Mesendoderm (in vitro differentiated cells): ENCODE measurements around the gene CDC42EP3.

Experiments
- DNase-seq: peaks from one replicate; pipeline ENCODE4 v3.0.0; 2013
- H2AK5ac ChIP-seq: 2 replicates; pipeline ENCODE4 v1.6.1; 2013; ENCODE audit warnings: low read length, inconsistent platforms
- H2BK120ac ChIP-seq: 2 replicates; pipeline ENCODE4 v1.6.1; 2013; ENCODE audit warnings: low read depth, mild to moderate bottlenecking, low read length, moderate library complexity, mixed read lengths
- H2BK15ac ChIP-seq: replicated peaks from 2 replicates; pipeline ENCODE4 v1.6.1; 2013; ENCODE audit warnings: low read depth, mild to moderate bottlenecking, moderate library complexity
- H2BK5ac ChIP-seq: 2 replicates; pipeline ENCODE4 v1.6.1; 2013; ENCODE audit warnings: low read length, inconsistent platforms
- H3K18ac ChIP-seq: 2 replicates; pipeline ENCODE4 v1.6.1; 2013; ENCODE audit warnings: mild to moderate bottlenecking, low read length, mixed read lengths
- H3K23ac ChIP-seq: one replicate; pipeline ENCODE4 v1.6.1; 2013; ENCODE audit warnings: low read length
- H3K27ac ChIP-seq: 2 replicates; pipeline ENCODE4 v1.5.1; 2013; ENCODE audit warnings: low read depth, mild to moderate bottlenecking, inconsistent platforms, low read length, moderate library complexity
- H3K27me3 ChIP-seq: 2 replicates; pipeline ENCODE4 v1.6.1; 2013; ENCODE audit warnings: low read length, control low read depth, mild to moderate bottlenecking, inconsistent platforms; ENCODE audit not compliant: insufficient read depth, poor library complexity
- H3K36me3 ChIP-seq: 2 replicates; pipeline ENCODE4 v1.6.1; 2013; ENCODE audit warnings: low read length, inconsistent platforms; ENCODE audit not compliant: control insufficient read depth, insufficient read depth
- H3K4ac ChIP-seq: one replicate; pipeline ENCODE4 v1.6.1; 2013; ENCODE audit warnings: low read depth, mild to moderate bottlenecking, low read length, moderate library complexity
- H3K4me1 ChIP-seq: 2 replicates; pipeline ENCODE4 v1.6.1; 2013; ENCODE audit warnings: low read depth, low read length, inconsistent platforms; ENCODE audit not compliant: control insufficient read depth
- H3K4me2 ChIP-seq: 2 replicates; pipeline ENCODE4 v1.6.1; 2013; ENCODE audit warnings: low read length
- H3K4me3 ChIP-seq: 2 replicates; pipeline ENCODE4 v1.5.1; 2013; ENCODE audit warnings: mild to moderate bottlenecking, low read length
- H3K56ac ChIP-seq: one replicate; pipeline ENCODE4 v1.6.1; 2013; ENCODE audit warnings: low read length
- H3K79me1 ChIP-seq: 2 replicates; pipeline ENCODE4 v1.6.1; 2013; ENCODE audit warnings: low read length, inconsistent platforms
- H3K79me2 ChIP-seq: 2 replicates; pipeline ENCODE4 v1.6.1; 2013; ENCODE audit warnings: mild to moderate bottlenecking, low read length; ENCODE audit not compliant: control insufficient read depth, insufficient read depth
- H3K9ac ChIP-seq: 2 replicates; pipeline ENCODE4 v1.6.1; 2013; ENCODE audit warnings: low read length, inconsistent platforms
- H4K5ac ChIP-seq: one replicate; pipeline ENCODE4 v1.6.1; 2013; ENCODE audit warnings: low read length
- H4K8ac ChIP-seq: one replicate; pipeline ENCODE4 v1.6.1; 2013; ENCODE audit warnings: low read depth, mild to moderate bottlenecking, control low read depth, low read length, moderate library complexity
- WGBS: extraction: QIAGEN DNeasy Blood & Tissue Kit; methylation state at CpG from one replicate; pipeline ENCODE4 v1.1.7; 2013; ENCODE audit warnings: low lambda C conversion rate, missing lambda C conversion rate; ENCODE audit not compliant: insufficient coverage; ENCODE audit errors: extremely low coverage; 5-methylcytosine and 5-hydroxymethylcytosine counted together

The CDC42EP3 gene

GRCh38 chr2:37642907-37643729, 28.3 kb downstream of the CDC42EP3 start:
- H3K79me1 ChIP-seq, result peaks cover 8% of the 10 kb centered on the region
- peaks cover 1% of the 10 kb centered on the region for H3K79me2 ChIP-seq
- H3K27ac ChIP-seq, result no peak overlapping the region
- no peaks in the 10 kb centered on the region for H3K4me1 ChIP-seq
- WGBS, result no CpG with 5 or more reads among the region's 6 CpGs
- no peak overlapping the region for H3K4ac ChIP-seq
- no peak overlapping the region for H3K23ac ChIP-seq
- no peak overlapping the region for H2BK15ac ChIP-seq
- H3K4me3 ChIP-seq, result no peak overlapping the region
- no peaks in the 10 kb centered on the region for H3K36me3 ChIP-seq
- H2AK5ac ChIP-seq, result no peak overlapping the region
- no peak overlapping the region for H3K4me2 ChIP-seq
- H4K8ac ChIP-seq, result no peak overlapping the region
- no peaks in the 10 kb centered on the region for H3K27me3 ChIP-seq
- no peak overlapping the region for H3K18ac ChIP-seq
- H2BK120ac ChIP-seq, result no peak overlapping the region
- H2BK5ac ChIP-seq, result no peak overlapping the region
- no peak overlapping the region for H3K56ac ChIP-seq
- H3K9ac ChIP-seq, result no peak overlapping the region
- no peak overlapping the region for H4K5ac ChIP-seq
- DNase-seq, result peak; percentile 42

GRCh38 chr2:37641582-37642171, 29.8 kb downstream of the CDC42EP3 start:
- Histone ChIP-seq H3K23ac (no peak overlapping the region), H3K79me2 (peaks cover 1% of the 10 kb centered on the region), H3K27ac (no peak overlapping the region), H3K4me2 (no peak overlapping the region), H3K56ac (no peak overlapping the region), H3K4me3 (no peak overlapping the region), H2BK5ac (no peak overlapping the region), H3K36me3 (no peaks in the 10 kb centered on the region), H3K18ac (no peak overlapping the region), H3K79me1 (peaks cover 5% of the 10 kb centered on the region), H2BK15ac (no peak overlapping the region), H4K5ac (no peak overlapping the region), H3K27me3 (no peaks in the 10 kb centered on the region), H2BK120ac (no peak overlapping the region), H2AK5ac (no peak overlapping the region), H3K4me1 (no peaks in the 10 kb centered on the region), H4K8ac (no peak overlapping the region), H3K4ac (no peak overlapping the region), H3K9ac (no peak overlapping the region)
- WGBS, result no CpG with 5 or more reads among the region's 7 CpGs
- DNase-seq, result no peak

- Histone ChIP-seq H3K56ac (no peak overlapping the region), H2BK120ac (no peak overlapping the region), H3K4me3 (no peak overlapping the region), H3K79me2 (no peaks in the 10 kb centered on the region), H2AK5ac (no peak overlapping the region), H3K27me3 (no peaks in the 10 kb centered on the region), H4K5ac (no peak overlapping the region), H3K4me1 (no peaks in the 10 kb centered on the region), H2BK5ac (no peak overlapping the region), H3K23ac (no peak overlapping the region), H3K4ac (no peak overlapping the region), H3K9ac (no peak overlapping the region), H3K36me3 (no peaks in the 10 kb centered on the region), H3K27ac (no peak overlapping the region), H4K8ac (no peak overlapping the region), H3K4me2 (no peak overlapping the region), H3K18ac (no peak overlapping the region), H2BK15ac (no peak overlapping the region), H3K79me1 (no peaks in the 10 kb centered on the region)
- no CpG with 5 or more reads among the region's 3 CpGs for WGBS
- DNase-seq, result no peak
Measured at GRCh38 chr2:37639631-37640030, 31.8 kb downstream of the CDC42EP3 start.

- Histone ChIP-seq H3K27ac (no peak overlapping the region), H3K4ac (no peak overlapping the region), H4K5ac (no peak overlapping the region), H3K79me1 (no peaks in the 10 kb centered on the region), H3K4me1 (no peaks in the 10 kb centered on the region), H4K8ac (no peak overlapping the region), H3K56ac (no peak overlapping the region), H2BK120ac (no peak overlapping the region), H3K18ac (no peak overlapping the region), H3K23ac (no peak overlapping the region), H2BK15ac (no peak overlapping the region), H3K79me2 (no peaks in the 10 kb centered on the region), H2BK5ac (no peak overlapping the region), H3K4me2 (no peak overlapping the region), H2AK5ac (no peak overlapping the region), H3K4me3 (no peak overlapping the region), H3K9ac (no peak overlapping the region), H3K27me3 (no peaks in the 10 kb centered on the region), H3K36me3 (no peaks in the 10 kb centered on the region)
- no peak for DNase-seq
- WGBS, result no CpG with 5 or more reads among the region's 3 CpGs
Measured at GRCh38 chr2:37638973-37639372, 32.5 kb downstream of the CDC42EP3 start.

GRCh38 chr2:37637985-37638384, 33.5 kb downstream of the CDC42EP3 start:
- Histone ChIP-seq H3K79me1 (no peaks in the 10 kb centered on the region), H3K27ac (no peak overlapping the region), H3K36me3 (no peaks in the 10 kb centered on the region), H3K4me1 (no peaks in the 10 kb centered on the region), H2AK5ac (no peak overlapping the region), H3K27me3 (no peaks in the 10 kb centered on the region), H3K4me3 (no peak overlapping the region), H2BK15ac (no peak overlapping the region), H3K23ac (no peak overlapping the region), H3K4me2 (no peak overlapping the region), H4K8ac (no peak overlapping the region), H2BK120ac (no peak overlapping the region), H3K4ac (no peak overlapping the region), H2BK5ac (no peak overlapping the region), H3K79me2 (no peaks in the 10 kb centered on the region), H3K56ac (no peak overlapping the region), H3K9ac (no peak overlapping the region), H3K18ac (no peak overlapping the region), H4K5ac (no peak overlapping the region)
- no peak for DNase-seq
- WGBS, result no CpG with 5 or more reads among the region's 2 CpGs
